CD4-positive, alpha-beta T cell treated with Interleukin-17A for 1 hour (primary cell): ENCODE results near the gene THEM4.
A peak's percentile ranks its signal among the peaks of the same experiment; 100 is the strongest.

Experiments used
- DNase-seq: peaks from one replicate; pipeline ENCODE4 v3.0.0-alpha.2; 2020

THEM4 gene

DNA sequence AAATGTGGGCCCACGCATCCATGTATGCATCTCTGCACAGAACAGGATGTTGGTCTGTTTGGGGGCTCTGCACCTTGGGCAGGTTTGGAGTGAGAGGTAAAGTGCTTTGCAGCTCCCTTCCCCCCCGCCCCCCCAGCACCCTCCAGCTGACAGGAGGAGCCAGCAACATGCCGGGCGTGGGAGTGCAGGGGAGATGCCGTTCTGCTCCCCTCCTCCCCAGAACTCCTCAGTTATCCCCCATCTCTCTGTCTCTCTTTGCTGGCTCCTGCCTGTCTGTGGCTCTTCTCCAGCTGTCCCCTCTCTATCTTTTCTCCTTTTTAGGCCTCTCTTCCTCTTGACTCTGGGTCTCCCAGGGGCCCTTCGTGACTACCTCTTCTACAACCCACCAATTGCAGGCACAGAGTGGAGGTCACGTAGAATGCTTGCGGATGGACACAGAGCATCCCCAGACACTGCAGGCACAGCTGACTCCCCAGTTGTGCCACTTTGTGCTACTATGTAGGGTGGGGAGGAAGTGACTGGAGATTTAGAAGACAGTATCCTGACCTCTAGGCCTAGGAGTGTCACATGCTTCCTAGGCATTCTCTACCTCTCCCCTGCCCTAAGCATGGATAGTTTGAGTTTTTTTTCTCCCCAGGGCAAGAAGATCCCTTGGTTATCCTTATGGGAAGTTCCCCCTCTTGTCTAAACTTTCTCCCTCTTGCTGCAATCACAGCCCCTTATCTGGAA lies 76.0 kb downstream of the THEM4 start:
- no peak for DNase-seq

DNA sequence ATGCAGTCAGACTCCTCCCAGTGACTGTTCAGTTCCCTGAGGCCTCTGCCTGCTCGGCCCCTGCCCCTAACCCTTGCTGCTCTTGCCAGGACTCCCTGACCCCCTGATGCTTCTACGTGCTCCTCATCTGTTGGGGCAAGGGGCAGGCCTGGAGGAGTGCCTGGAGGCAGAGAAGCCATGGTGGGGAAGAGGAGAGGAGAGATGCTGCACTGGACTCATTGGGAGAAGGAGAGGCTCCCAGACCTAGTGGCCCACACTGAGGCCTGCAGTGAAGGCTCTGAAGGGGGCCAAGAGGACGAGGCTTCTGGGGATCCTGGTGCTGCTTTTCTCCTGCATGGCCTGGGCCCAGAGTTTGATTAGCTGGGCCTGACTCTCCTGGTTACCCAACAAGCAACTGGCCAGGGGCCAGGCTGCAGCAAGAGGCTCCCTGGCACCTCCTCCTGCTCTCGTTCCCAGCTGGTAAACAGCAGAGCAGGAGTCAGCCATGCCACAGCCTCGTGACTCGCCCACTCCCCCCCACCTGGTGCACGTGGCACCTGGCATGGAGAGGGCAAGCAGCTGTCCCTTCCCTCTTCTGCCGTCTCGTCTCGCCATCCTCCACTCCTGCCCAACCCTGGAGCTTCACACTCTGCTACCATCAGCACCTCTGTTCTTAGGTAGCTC lies 76.9 kb downstream of the THEM4 start:
- DNase-seq, result no peak

DNA sequence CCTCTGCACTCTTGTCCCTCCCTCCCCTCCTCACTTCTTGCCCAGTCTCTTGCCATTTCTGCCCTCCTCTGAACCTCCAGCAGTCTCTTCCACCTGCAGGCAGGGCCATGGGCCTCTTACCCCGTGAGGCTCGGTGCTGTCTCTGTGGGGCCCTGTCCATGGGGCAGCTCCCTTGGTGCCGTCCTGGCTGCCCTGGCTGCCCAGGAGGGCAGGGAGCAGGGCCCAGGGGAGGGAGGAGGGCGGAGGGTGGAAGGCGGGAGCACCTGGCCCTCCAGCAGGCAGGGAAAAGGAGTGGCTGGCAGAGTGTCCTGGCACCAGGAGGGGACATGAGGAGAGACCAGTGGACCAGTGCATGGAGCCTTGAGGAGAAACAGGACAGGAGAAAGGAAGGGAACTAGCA lies 77.7 kb downstream of the THEM4 start, which contains the start of gene RORC:
Gene RORC (minus strand): TSS at position 198 of the 400 bp plus-strand sequence. CDS start 38 bp downstream, at position 160.
- no peak for DNase-seq

DNA sequence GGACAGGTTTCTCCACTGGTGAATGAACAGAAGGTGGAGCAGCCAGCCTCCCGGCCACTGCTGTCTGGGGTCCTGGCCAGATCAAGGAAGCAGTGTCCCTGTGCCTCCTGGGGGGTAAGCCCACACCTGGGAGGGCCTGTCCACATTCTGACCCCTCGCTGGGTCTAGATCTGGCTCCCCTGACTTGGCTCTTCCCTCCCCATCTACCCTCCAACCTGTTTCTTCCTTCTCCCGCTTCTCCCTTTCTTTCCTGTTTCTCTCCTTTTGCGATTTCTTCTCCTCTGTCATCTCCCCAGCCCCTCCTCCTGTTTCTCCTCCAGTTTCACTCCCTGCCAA lies 78.1 kb downstream of the THEM4 start:
- no peak for DNase-seq

DNA sequence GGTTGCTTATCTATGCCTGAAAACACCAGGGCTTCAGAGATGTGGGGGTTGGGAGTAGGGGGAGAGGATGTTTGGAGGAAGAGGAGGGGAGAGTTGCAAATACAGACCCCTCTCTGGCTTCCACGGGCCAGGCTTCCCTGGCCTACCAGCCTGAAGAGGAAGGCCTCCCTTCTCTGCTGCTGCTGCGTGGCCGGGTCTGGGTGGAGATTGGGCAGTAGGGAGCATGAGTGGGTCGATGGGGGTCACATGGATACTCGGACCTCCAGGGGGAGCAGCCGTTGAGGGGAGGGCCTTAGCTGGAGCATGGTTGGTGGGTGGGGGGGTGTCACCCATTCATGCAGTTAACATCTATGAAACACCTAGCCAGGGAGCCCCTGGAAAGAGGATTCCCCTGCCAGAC lies 79.3 kb downstream of the THEM4 start:
- DNase-seq, result no peak

DNA sequence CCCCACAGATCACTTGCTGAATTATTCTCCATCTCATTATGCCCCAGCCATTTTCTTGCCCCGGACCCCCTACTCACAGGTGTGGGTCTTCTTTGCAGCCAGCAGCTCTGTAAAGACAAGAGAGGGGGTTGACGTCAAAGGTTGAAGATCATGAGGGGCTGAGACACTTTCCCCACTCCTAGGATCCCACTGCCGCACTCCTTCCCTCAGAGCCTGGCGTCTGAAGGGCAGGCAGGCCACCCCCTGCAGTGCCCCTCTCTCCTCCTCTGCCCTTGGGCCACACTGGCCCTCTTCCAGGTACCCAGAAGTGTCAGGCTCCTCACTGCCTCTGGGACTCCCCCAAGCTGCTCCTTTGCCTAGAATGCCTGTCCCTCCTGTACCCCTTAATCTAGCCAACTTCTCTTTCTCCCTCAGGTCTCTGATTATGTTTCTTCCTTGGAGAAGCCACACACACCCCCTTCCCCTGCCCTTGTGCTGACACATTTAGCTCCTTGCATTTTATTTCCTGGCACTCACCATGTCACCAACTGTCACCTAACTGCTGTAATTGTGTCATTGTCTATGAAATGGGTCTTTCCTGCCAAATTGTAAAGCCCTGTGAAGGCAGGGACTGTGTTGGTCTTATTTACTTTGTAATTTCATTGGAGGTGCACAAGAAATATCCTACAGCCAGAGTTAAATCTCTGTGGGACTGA lies 79.8 kb downstream of the THEM4 start:
- DNase-seq, result no peak

DNA sequence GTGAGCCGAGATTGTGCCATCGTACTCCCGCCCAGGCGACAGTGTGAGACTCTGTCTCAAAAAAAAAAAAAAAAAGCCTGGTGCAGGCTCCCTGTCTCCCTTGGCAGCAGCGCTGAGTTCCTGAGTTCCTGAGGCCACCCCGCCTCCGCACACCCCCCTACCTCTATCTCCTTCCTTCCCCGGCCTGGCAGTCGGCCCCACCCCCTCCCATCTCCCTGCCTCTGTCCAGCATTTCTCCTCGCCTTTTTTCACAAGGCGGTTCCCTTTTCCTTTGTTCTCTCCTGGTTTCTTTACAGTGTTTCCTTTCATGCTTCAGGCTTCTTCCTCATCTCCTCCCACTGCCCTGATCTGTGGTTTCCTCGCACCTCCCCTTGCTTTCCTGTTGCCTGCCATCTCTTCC lies 80.4 kb downstream of the THEM4 start:
- DNase-seq, result no peak

DNA sequence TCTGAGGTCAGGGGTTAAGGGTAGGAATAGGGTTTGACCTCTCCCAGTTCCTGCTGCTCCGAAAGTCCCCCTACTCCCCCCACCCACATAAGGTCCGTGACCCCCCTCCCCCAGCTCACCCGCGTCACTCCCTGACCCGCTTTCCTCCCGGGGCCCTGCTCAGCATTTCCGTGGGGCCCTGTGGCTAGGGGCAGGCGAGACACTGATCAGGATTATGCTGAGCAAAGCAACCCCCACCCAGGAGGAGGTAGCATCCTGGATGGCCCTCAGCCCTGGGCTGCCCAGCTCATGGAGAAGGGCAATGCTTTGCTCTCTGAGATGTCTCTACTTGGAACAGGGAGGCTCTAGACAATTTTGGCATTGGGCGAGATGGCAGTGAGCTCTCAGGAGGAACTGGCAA lies 81.5 kb downstream of the THEM4 start:
- peak; percentile 31 for DNase-seq

DNA sequence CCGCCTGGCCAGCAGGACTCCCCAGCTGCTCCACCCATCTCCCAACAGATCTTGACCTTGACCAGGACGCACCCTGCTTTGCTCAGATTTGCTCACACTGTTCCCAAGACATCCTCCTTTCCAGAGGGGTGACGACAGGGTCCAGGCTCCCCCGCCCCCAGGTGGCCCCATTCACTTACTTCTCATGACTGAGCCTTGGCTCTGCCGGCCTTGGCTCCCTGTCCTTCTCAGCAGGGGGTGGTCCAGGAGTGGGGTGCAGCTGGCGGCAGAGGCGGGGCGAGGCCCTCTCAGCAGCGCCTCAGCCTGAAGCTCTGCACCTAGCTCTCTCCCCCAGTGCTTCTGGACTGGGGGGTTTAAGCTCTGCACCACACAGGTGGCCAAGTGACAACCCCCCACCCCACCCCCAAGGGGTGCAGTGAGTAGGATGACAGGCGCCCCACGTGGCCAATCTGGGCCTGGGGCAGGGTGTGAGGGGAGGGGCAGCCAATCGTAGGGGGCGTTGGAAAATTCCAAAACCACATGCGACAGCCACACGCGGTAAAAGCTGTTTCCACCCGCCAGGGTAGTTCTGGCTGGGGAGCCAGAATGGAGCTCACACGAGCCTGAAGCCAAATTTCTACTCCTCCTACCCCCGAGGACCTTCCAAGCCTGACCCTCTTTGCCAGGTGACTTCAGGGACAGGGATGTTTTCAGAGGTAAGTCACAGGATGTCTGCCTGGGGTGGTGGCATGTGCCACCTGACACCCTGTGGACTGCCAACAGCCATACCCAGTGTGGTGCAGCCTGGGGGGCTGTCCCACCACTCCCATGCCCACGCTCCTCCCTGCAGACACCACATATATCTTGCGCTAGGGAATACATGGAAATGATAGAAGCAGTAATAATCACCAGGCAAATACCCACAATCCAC lies 83.3 kb downstream of the THEM4 start:
- peak; percentile 51 for DNase-seq

DNA sequence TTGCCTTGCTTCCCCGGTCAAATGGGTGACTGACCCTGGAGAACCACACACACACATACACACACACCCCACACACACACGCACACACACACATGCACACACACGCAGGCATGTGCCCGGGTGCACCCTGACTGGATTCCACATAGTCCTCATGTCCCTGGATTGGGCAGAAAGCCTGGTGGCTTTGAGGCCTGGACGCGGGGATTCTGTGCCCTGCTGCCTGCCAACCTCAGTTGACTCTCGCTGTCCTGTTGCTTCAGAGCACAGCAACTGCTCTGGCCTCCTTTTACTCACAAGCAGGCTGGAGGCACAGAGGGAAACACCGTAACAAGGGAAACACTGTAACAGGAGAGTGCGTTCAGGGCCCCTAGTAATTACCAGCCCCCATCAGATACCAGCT lies 84.1 kb downstream of the THEM4 start:
- no peak for DNase-seq
